OCI-LY1 (cell line): ENCODE measurements around the gene PRSS23.

Experiments used
- EZH2 ChIP-seq: fragments of 200-600 bp; sonication (generic), shearing (Covaris generic); IDR thresholded peaks from 2 replicates; pipeline ENCODE4 v1.8.0; 2017; ENCODE audit warnings: borderline replicate concordance, mixed run types, mild to moderate bottlenecking, antibody characterized with exemption, low read length, moderate library complexity, mixed read lengths
- TF ChIP-seq, protein P1 (sequence below): fragments of 200-600 bp; sonication (generic), shearing (Covaris generic); IDR thresholded peaks from 2 replicates; pipeline ENCODE4 v1.5.1; 2017; ENCODE audit warnings: mild to moderate bottlenecking, antibody characterized with exemption, low read length, moderate library complexity, mixed read lengths

DNA sequence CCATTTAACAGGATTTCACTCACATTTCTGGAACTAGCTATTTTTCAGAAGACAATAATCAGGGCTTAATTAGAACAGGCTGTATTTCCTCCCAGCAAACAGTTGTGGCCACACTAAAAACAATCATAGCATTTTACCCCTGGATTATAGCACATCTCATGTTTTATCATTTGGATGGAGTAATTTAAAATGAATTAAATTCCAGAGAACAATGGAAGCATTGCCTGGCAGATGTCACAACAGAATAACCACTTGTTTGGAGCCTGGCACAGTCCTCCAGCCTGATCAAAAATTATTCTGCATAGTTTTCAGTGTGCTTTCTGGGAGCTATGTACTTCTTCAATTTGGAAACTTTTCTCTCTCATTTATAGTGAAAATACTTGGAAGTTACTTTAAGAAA, 9.2 kb downstream of the PRSS23 start:
- TF ChIP-seq, protein P1, sequence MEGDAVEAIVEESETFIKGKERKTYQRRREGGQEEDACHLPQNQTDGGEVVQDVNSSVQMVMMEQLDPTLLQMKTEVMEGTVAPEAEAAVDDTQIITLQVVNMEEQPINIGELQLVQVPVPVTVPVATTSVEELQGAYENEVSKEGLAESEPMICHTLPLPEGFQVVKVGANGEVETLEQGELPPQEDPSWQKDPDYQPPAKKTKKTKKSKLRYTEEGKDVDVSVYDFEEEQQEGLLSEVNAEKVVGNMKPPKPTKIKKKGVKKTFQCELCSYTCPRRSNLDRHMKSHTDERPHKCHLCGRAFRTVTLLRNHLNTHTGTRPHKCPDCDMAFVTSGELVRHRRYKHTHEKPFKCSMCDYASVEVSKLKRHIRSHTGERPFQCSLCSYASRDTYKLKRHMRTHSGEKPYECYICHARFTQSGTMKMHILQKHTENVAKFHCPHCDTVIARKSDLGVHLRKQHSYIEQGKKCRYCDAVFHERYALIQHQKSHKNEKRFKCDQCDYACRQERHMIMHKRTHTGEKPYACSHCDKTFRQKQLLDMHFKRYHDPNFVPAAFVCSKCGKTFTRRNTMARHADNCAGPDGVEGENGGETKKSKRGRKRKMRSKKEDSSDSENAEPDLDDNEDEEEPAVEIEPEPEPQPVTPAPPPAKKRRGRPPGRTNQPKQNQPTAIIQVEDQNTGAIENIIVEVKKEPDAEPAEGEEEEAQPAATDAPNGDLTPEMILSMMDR: no peak
- no peak for TF ChIP-seq EZH2
